Osteocyte (in vitro differentiated cells): Measurements from ENCODE around the gene DISP2. TPM values are rescaled to one million over a fixed set of nuclear protein-coding genes. Genes with fewer than 3 reads are reported as not detected.

Source experiments
- DNase-seq: peaks from one replicate; pipeline ENCODE4 v3.0.0; 2021; ENCODE audit warnings: mixed read lengths; ENCODE audit not compliant: unreplicated experiment; ENCODE audit errors: extremely low spot score
- H3K27ac Mint-ChIP-seq: one replicate; pipeline ENCODE4 v1.8.0; 2021; ENCODE audit warnings: mild to moderate bottlenecking, mixed read lengths; ENCODE audit not compliant: unreplicated experiment
- H3K27me3 Mint-ChIP-seq: one replicate; pipeline ENCODE4 v1.8.0; 2021; ENCODE audit warnings: mixed read lengths; ENCODE audit not compliant: unreplicated experiment
- H3K36me3 Mint-ChIP-seq: one replicate; pipeline ENCODE4 v1.8.0; 2021; ENCODE audit warnings: mixed read lengths; ENCODE audit not compliant: unreplicated experiment
- H3K4me1 Mint-ChIP-seq: one replicate; pipeline ENCODE4 v1.8.0; 2021; ENCODE audit warnings: mixed read lengths; ENCODE audit not compliant: unreplicated experiment
- H3K4me3 Mint-ChIP-seq: one replicate; pipeline ENCODE4 v1.8.0; 2021; ENCODE audit warnings: mild to moderate bottlenecking, moderate library complexity, mixed read lengths; ENCODE audit not compliant: unreplicated experiment
- H3K9me3 Mint-ChIP-seq: one replicate; pipeline ENCODE4 v1.8.0; 2021; ENCODE audit warnings: mixed read lengths; ENCODE audit not compliant: unreplicated experiment
- CTCF ChIP-seq: fragments of 200-600 bp; sonication (generic); IDR thresholded peaks from 2 replicates; pipeline ENCODE4 v1.5.0; 2021; ENCODE audit warnings: antibody characterized with exemption, mild to moderate bottlenecking, moderate library complexity
- total RNA-seq: library from RNA; stranded (reverse); gene quantifications from 2 replicates; pipeline ENCODE4 v1.2.1, GENCODE V29; 2021

Gene DISP2
- total RNA-seq, 1 donor from 2014 or later = 1.5 TPM

- Mint-ChIP-seq H3K27ac (no peak overlapping the region), H3K36me3 (no peaks in the 10 kb centered on the region), H3K27me3 (peaks cover 6% of the 10 kb centered on the region), H3K4me1 (peaks cover 29% of the 10 kb centered on the region), H3K9me3 (no peaks in the 10 kb centered on the region), H3K4me3 (peak overlapping the region; percentile 65)
- DNase-seq = no peak
- no peak for TF ChIP-seq CTCF
Observed at GRCh38 chr15:40358471-40359353, 693 bp downstream of the DISP2 start.

GRCh38 chr15:40360015-40360414 lies 2.0 kb downstream of the DISP2 start:
- peaks cover 16% of the 10 kb centered on the region for H3K4me1 Mint-ChIP-seq
- H3K4me3 Mint-ChIP-seq = no peak overlapping the region
- no peak for TF ChIP-seq CTCF
- DNase-seq = no peak
- H3K27ac Mint-ChIP-seq = no peak overlapping the region
- no peaks in the 10 kb centered on the region for H3K36me3 Mint-ChIP-seq
- H3K27me3 Mint-ChIP-seq = peaks cover 6% of the 10 kb centered on the region
- H3K9me3 Mint-ChIP-seq = no peaks in the 10 kb centered on the region

GRCh38 chr15:40361640-40362039 lies 3.6 kb downstream of the DISP2 start:
- no peak overlapping the region for H3K4me3 Mint-ChIP-seq
- TF ChIP-seq CTCF = no peak
- H3K27ac Mint-ChIP-seq = no peak overlapping the region
- peaks cover 6% of the 10 kb centered on the region for H3K27me3 Mint-ChIP-seq
- H3K4me1 Mint-ChIP-seq = peaks cover 6% of the 10 kb centered on the region
- no peaks in the 10 kb centered on the region for H3K36me3 Mint-ChIP-seq
- no peaks in the 10 kb centered on the region for H3K9me3 Mint-ChIP-seq
- no peak for DNase-seq

GRCh38 chr15:40363611-40364010 lies 5.6 kb downstream of the DISP2 start:
- H3K4me3 Mint-ChIP-seq = no peak overlapping the region
- peaks cover 6% of the 10 kb centered on the region for H3K4me1 Mint-ChIP-seq
- peaks cover 6% of the 10 kb centered on the region for H3K27me3 Mint-ChIP-seq
- no peaks in the 10 kb centered on the region for H3K36me3 Mint-ChIP-seq
- no peaks in the 10 kb centered on the region for H3K9me3 Mint-ChIP-seq
- no peak overlapping the region for H3K27ac Mint-ChIP-seq
- no peak for DNase-seq
- TF ChIP-seq CTCF = no peak

- DNase-seq = no peak
- Mint-ChIP-seq H3K4me3 (no peak overlapping the region), H3K27ac (no peak overlapping the region), H3K36me3 (no peaks in the 10 kb centered on the region), H3K27me3 (peaks cover 6% of the 10 kb centered on the region), H3K4me1 (peaks cover 6% of the 10 kb centered on the region), H3K9me3 (no peaks in the 10 kb centered on the region)
- TF ChIP-seq CTCF = no peak
Observed at GRCh38 chr15:40364251-40364650, 6.2 kb downstream of the DISP2 start.
